Muscle layer of colon (tissue), 2 donors: ENCODE measurements around the gene JPH2.

ENCODE experiments used
- H3K27ac ChIP-seq: one replicate; pipeline ENCODE4 v1.7.0; 2013; ENCODE audit warnings: low read depth, mild to moderate bottlenecking, low read length, moderate library complexity
- H3K27me3 ChIP-seq, 2 donors: one replicate each; pipeline ENCODE4 v1.7.0; 2013; ENCODE audit warnings: low read length in 2 of 2, mild to moderate bottlenecking in 2 of 2; ENCODE audit not compliant: insufficient read depth in 2 of 2, control insufficient read depth in 1 of 2
- H3K36me3 ChIP-seq: one replicate; pipeline ENCODE4 v1.7.0; 2013; ENCODE audit warnings: mild to moderate bottlenecking, low read length; ENCODE audit not compliant: insufficient read depth
- H3K4me1 ChIP-seq: one replicate; pipeline ENCODE4 v1.7.0; 2013; ENCODE audit warnings: mild to moderate bottlenecking, low read length; ENCODE audit not compliant: insufficient read depth
- H3K4me3 ChIP-seq, 2 donors: one replicate each; pipeline ENCODE4 v1.7.0; 2013; ENCODE audit warnings: low read length in 2 of 2, low read depth in 1 of 2, mild to moderate bottlenecking in 1 of 2, moderate library complexity in 1 of 2
- H3K9ac ChIP-seq: one replicate; pipeline ENCODE4 v1.7.0; 2013; ENCODE audit warnings: low read length
- H3K9me3 ChIP-seq: one replicate; pipeline ENCODE4 v1.7.0; 2013; ENCODE audit warnings: mild to moderate bottlenecking, low read length
- donor health status: abdominal sarcoma.
- donor health status: Adenocarcinoma of cecum.

The JPH2 gene

GRCh38 chr20:44075950-44076232, 111.1 kb downstream of the JPH2 start:
- H3K4me3 ChIP-seq: no peak overlapping the region
- no peaks in the 10 kb centered on the region for H3K36me3 ChIP-seq
- no peaks in the 10 kb centered on the region for H3K9me3 ChIP-seq
- no peak overlapping the region for H3K27ac ChIP-seq
- H3K9ac ChIP-seq: no peak overlapping the region
- H3K4me1 ChIP-seq: peaks cover 17% of the 10 kb centered on the region
- H3K27me3 ChIP-seq: no peaks in the 10 kb centered on the region

DNA sequence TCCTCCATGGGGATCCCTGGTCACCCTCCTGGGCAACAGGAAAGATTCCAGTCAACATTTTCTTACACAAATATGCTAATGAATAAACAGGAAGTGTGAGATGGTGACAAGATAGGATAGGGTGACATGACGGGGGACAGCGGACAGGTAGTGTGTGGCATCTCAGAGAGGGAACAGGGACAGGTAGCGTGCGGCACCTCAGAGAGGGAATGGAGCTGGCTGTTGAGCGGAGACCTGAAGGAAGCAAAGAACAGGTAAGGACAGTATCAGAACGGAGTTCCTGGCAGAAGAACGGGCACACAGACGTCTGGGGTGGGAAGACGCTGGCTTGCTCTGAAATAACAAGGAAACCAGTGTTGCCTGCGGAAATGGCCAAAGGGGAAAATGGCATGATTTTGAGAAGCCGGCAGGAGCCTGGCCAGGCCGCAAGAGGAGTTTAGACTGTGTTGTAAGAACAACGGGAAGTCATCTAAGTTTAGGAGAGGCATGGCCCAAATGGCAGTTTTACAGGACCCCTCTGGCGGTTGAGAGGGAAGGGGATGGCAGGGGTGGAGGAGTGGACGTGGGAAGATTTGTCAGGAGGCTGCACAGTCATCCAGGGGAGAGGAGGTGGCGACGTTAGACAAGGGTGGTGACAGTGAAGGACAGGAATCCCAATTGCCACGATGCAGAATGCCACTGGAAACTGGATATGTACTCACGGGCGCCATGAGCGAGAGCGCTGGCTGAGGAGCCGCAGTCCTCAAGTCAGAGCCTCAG, 111.6 kb downstream of the JPH2 start:
- Histone ChIP-seq H3K9me3 (no peaks in the 10 kb centered on the region), H3K9ac (no peak overlapping the region), H3K36me3 (no peaks in the 10 kb centered on the region), H3K4me3 (no peak overlapping the region), H3K4me1 (peaks cover 12% of the 10 kb centered on the region), H3K27ac (no peak overlapping the region), H3K27me3 (no peaks in the 10 kb centered on the region)

GRCh38 chr20:44074252-44075151, 112.5 kb downstream of the JPH2 start:
- H3K4me1 ChIP-seq: peaks cover 6% of the 10 kb centered on the region

DNA sequence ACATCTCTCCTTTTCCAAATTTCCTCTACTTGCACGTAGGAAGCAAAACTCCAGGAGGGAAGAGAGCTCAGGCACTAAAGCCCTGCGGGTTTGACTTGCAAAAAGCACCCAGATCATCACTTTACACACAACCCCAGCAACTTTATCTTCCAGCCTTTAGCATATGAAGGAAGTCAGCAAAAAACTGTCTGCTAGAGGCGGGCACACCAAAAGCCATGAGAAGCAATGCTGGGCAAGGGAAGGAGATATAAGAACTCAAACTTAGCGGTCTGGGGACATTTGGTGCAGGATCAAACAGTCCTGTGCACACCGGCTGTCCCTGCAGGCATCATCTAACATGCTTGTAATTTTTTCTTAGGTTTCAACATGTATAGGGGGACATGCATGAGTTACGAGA, 113.3 kb downstream of the JPH2 start:
- Histone ChIP-seq H3K9me3 (no peaks in the 10 kb centered on the region), H3K27ac (no peak overlapping the region), H3K9ac (no peak overlapping the region), H3K36me3 (no peaks in the 10 kb centered on the region), H3K4me1 (peaks cover 6% of the 10 kb centered on the region), H3K4me3 (no peak overlapping the region), H3K27me3 (no peaks in the 10 kb centered on the region)

More at GRCh38 chr20:44074252-44075151, 112.5 kb downstream of the JPH2 start:
- Histone ChIP-seq H3K27me3 (no peaks in the 10 kb centered on the region), H3K36me3 (no peaks in the 10 kb centered on the region), H3K4me3 (no peak overlapping the region), H3K27ac (no peak overlapping the region), H3K9ac (no peak overlapping the region), H3K9me3 (no peaks in the 10 kb centered on the region)

- Histone ChIP-seq H3K27ac (no peak overlapping the region), H3K4me1 (peaks cover 6% of the 10 kb centered on the region)
These were observed 113.8 kb downstream of the JPH2 start for GRCh38 chr20:44073011-44073674.

GRCh38 chr20:44072384-44072783, 114.6 kb downstream of the JPH2 start:
- Histone ChIP-seq H3K36me3 (no peaks in the 10 kb centered on the region), H3K4me1 (peaks cover 6% of the 10 kb centered on the region), H3K9ac (no peak overlapping the region), H3K27me3 (no peaks in the 10 kb centered on the region), H3K9me3 (no peaks in the 10 kb centered on the region), H3K4me3 (no peak overlapping the region), H3K27ac (no peak overlapping the region)

More at GRCh38 chr20:44073011-44073674, 113.8 kb downstream of the JPH2 start:
- H3K9ac ChIP-seq: no peak overlapping the region
- no peaks in the 10 kb centered on the region for H3K9me3 ChIP-seq
- no peaks in the 10 kb centered on the region for H3K36me3 ChIP-seq
- H3K27me3 ChIP-seq: no peaks in the 10 kb centered on the region
- no peak overlapping the region for H3K4me3 ChIP-seq

DNA sequence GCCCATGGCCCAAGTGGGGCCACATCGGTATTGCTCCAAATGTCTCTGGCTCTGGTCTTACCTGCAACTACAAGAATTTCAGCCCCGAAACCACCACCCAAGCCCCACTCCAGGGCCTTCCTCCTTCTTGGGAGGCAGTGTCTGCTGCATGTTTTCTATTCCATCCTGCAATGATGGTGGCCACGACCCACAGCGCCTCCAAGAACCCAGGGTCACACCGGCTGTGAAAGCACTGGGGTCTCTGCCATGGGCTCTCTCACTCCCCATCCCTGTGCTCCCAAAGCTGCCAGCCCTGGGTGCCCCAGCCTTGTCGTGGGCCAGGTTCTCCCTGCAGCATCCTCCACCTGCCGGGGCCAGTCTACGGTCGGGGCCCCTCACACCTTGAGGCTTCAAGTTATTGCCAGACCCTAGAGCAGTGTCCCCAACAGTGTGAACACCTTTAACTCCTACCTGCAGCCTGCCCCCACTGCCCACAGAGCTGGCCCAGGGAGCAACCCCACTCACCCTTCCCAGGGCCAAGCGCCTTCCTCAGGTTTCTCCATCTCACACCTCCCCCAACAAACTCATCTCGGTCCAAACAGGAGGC, 115.4 kb downstream of the JPH2 start:
- no peak overlapping the region for H3K4me3 ChIP-seq
- H3K9me3 ChIP-seq: no peaks in the 10 kb centered on the region
- H3K36me3 ChIP-seq: no peaks in the 10 kb centered on the region
- H3K27ac ChIP-seq: no peak overlapping the region
- H3K27me3 ChIP-seq: no peaks in the 10 kb centered on the region
- peaks cover 6% of the 10 kb centered on the region for H3K4me1 ChIP-seq
- H3K9ac ChIP-seq: no peak overlapping the region

GRCh38 chr20:44071057-44071456, 115.9 kb downstream of the JPH2 start:
- Histone ChIP-seq H3K9ac (no peak overlapping the region), H3K27ac (no peak overlapping the region), H3K4me3 (no peak overlapping the region), H3K9me3 (no peaks in the 10 kb centered on the region), H3K4me1 (peaks cover 6% of the 10 kb centered on the region), H3K36me3 (no peaks in the 10 kb centered on the region), H3K27me3 (no peaks in the 10 kb centered on the region)

DNA sequence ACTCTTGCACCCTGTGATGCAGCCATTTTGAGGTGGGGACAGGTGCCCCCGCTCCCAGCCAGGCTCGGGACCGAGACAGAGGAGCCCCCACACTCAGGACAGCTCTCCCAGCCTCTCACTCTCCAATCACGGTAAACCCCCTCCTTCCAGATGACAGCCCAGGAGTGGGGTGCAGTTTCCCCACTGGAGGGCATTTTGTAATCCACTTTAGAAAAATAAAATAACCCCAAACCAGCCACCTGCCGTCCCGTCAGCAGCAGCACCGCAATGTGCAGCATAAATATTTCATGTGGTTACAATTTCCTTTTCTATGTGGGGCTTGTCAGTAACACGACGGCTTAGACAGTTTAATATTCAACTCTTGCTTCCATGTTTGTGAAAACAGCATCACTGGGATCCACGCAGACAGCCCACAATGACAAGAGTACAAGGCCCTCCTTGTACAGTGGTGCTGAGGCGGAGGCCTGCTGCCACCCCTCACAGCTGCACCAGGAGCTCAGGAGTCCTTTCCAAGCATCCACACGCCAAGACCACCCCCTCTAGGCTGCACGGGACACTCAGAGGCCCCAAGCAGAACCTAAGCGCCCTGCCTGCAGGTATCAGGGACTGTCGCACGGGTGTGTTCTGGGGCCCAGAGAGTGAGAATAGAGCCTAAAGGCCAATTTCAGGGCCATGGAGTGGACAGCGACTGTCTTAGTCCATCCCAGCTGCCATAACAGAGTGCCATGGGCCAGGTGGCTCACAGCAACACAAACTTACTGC, 116.7 kb downstream of the JPH2 start:
- H3K4me3 ChIP-seq: no peak overlapping the region
- no peak overlapping the region for H3K27ac ChIP-seq
- H3K9me3 ChIP-seq: no peaks in the 10 kb centered on the region
- H3K9ac ChIP-seq: no peak overlapping the region
- no peaks in the 10 kb centered on the region for H3K27me3 ChIP-seq
- no peaks in the 10 kb centered on the region for H3K36me3 ChIP-seq
- H3K4me1 ChIP-seq: peaks cover 6% of the 10 kb centered on the region

- H3K9ac ChIP-seq: no peak overlapping the region
- no peak overlapping the region for H3K27ac ChIP-seq
- no peak overlapping the region for H3K4me3 ChIP-seq
- H3K36me3 ChIP-seq: no peaks in the 10 kb centered on the region
- no peaks in the 10 kb centered on the region for H3K9me3 ChIP-seq
- no peaks in the 10 kb centered on the region for H3K27me3 ChIP-seq
- no peaks in the 10 kb centered on the region for H3K4me1 ChIP-seq
These were observed 117.6 kb downstream of the JPH2 start for GRCh38 chr20:44069203-44070011.
